AG09309 (cell line): Measurements from ENCODE around the gene HTR1B.

Source experiments
- DNase-seq: peaks from one replicate; pipeline ENCODE4 v3.0.0-alpha.2; 2010; ENCODE audit warnings: low read depth
- H3K4me3 ChIP-seq: 2 replicates; pipeline ENCODE4 v1.5.1; 2011; ENCODE audit warnings: mild to moderate bottlenecking, low read depth, low read length, moderate library complexity; ENCODE audit not compliant: control insufficient read depth
- TF ChIP-seq, protein P1 (sequence below): IDR thresholded peaks from 2 replicates; pipeline ENCODE4 v1.5.1; 2011; ENCODE audit warnings: mild to moderate bottlenecking, low read depth, low read length, inconsistent platforms; ENCODE audit not compliant: insufficient read depth, control insufficient read depth; ENCODE audit errors: missing control alignments

HTR1B gene

GRCh38 chr6:77457720-77458349, 5.5 kb downstream of the HTR1B start:
- peak; percentile 84 for DNase-seq

DNA sequence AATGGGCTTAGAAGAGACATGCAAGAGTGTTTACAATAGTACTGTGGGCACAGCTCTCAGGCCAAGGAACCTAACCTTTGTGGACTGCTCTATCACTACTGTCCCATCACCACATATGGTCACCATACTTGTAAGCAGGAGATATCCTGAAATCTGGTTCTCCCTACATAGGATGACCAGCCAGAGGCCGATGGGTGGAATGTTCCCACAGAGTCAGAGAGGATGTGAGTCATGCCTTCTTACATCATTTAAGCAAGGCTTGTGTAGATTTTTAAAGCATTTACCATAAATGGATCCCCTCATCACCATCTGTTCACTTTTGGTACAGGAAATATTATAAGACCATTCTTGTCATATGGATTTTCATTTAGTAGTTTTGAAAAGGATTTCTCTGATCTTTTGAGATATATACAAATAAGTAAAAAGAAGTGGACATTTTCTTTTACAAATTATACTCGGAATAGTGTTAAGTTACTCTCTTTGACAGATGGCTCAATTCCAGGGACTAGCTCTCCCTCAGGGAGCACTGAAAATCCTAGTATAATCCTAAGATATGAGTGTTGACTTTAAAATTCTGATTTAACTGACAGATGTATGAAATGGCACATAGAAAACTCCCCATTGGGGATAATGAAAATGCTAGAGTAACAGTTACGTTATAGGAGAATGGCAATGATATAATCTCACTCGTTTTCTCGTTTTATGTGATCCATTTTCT, 6.6 kb downstream of the HTR1B start:
- peak; percentile 97 for DNase-seq
- H3K4me3 ChIP-seq = no peak overlapping the region
- TF ChIP-seq, protein P1, sequence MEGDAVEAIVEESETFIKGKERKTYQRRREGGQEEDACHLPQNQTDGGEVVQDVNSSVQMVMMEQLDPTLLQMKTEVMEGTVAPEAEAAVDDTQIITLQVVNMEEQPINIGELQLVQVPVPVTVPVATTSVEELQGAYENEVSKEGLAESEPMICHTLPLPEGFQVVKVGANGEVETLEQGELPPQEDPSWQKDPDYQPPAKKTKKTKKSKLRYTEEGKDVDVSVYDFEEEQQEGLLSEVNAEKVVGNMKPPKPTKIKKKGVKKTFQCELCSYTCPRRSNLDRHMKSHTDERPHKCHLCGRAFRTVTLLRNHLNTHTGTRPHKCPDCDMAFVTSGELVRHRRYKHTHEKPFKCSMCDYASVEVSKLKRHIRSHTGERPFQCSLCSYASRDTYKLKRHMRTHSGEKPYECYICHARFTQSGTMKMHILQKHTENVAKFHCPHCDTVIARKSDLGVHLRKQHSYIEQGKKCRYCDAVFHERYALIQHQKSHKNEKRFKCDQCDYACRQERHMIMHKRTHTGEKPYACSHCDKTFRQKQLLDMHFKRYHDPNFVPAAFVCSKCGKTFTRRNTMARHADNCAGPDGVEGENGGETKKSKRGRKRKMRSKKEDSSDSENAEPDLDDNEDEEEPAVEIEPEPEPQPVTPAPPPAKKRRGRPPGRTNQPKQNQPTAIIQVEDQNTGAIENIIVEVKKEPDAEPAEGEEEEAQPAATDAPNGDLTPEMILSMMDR = no peak

More at GRCh38 chr6:77457720-77458349, 5.5 kb downstream of the HTR1B start:
- TF ChIP-seq, protein P1 = peak; percentile 86
- H3K4me3 ChIP-seq = no peak overlapping the region

GRCh38 chr6:77455271-77455670, 8.0 kb downstream of the HTR1B start:
- no peak overlapping the region for H3K4me3 ChIP-seq
- TF ChIP-seq, protein P1 = no peak
- no peak for DNase-seq

GRCh38 chr6:77454386-77454785, 8.9 kb downstream of the HTR1B start:
- no peak overlapping the region for H3K4me3 ChIP-seq
- TF ChIP-seq, protein P1 = no peak
- DNase-seq = no peak

DNA sequence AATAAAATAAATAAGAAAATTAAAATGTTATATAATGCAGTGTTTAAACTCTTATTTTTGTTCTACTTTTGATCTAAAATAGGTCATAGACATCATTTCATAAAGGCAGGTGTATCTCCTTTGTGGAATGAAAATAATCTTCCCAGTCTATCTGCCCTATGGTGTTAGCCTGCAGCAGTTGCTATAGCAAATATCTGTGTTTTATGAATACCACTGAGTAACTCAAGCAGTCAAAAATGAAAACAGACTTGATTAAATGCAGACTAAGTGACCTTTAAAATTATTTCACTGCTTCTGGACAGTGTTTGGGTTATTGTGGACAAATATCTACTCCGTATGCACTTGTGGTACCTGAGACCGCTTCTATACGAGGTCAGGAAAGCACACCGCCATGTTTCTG, 11.8 kb downstream of the HTR1B start:
- TF ChIP-seq, protein P1 = no peak
- no peak overlapping the region for H3K4me3 ChIP-seq
- no peak for DNase-seq

DNA sequence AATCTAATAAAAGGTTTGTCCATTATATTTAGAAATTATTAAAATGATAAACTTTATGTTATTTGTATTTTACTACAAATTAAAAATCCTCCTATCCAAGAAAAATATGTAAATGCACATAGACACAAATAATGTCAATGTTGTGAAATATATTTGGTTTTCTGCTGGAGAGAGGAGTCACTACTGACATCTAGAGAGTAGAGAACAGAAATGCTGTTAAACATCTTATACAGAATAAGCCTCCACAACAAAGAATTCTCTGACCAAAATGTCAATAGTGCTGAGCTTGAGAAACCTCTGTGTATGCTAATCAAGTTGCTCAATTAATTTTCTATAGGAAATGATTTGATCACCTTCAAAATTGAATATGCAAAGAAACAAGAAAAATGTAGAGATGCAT, 12.4 kb downstream of the HTR1B start:
- no peak for DNase-seq

More for the DNA sequence above, 12.4 kb downstream of the HTR1B start:
- TF ChIP-seq, protein P1 = peak; percentile 46
- no peak overlapping the region for H3K4me3 ChIP-seq
